Activated naive CD4-positive, alpha-beta T cell treated with anti-CD3 and anti-CD28 coated beads, Interleukin-2, amount 50 U/mL, for 24 hours (primary cell): ENCODE results near the gene EEF1AKMT4.
A peak's percentile ranks its signal among the peaks of the same experiment; 100 is the strongest.

Experiments used
- H3K27ac Mint-ChIP-seq: one replicate; pipeline ENCODE4 v1.8.0; 2021; ENCODE audit warnings: mild to moderate bottlenecking, mixed read lengths
- H3K27me3 Mint-ChIP-seq: one replicate; pipeline ENCODE4 v1.8.0; 2021; ENCODE audit warnings: mixed read lengths
- H3K36me3 Mint-ChIP-seq: one replicate; pipeline ENCODE4 v1.8.0; 2021; ENCODE audit warnings: mixed read lengths
- H3K4me1 Mint-ChIP-seq: one replicate; pipeline ENCODE4 v1.8.0; 2021; ENCODE audit warnings: mixed read lengths
- H3K4me3 Mint-ChIP-seq: one replicate; pipeline ENCODE4 v1.8.0; 2021; ENCODE audit warnings: mild to moderate bottlenecking, mixed read lengths
- H3K9me3 Mint-ChIP-seq: one replicate; pipeline ENCODE4 v1.8.0; 2021; ENCODE audit warnings: mixed read lengths

EEF1AKMT4 gene

GRCh38 chr3:184231671-184232070 lies 17.8 kb upstream of the EEF1AKMT4 start:
- H3K27me3 Mint-ChIP-seq = peaks cover 28% of the 10 kb centered on the region
- no peaks in the 10 kb centered on the region for H3K36me3 Mint-ChIP-seq
- H3K9me3 Mint-ChIP-seq = no peaks in the 10 kb centered on the region
- peaks cover 14% of the 10 kb centered on the region for H3K4me1 Mint-ChIP-seq
- H3K27ac Mint-ChIP-seq = no peak overlapping the region
- peak overlapping the region; percentile 75 for H3K4me3 Mint-ChIP-seq

GRCh38 chr3:184233127-184233843 lies 16.2 kb upstream of the EEF1AKMT4 start:
- Mint-ChIP-seq H3K27ac (peak overlapping the region; percentile 70), H3K9me3 (no peaks in the 10 kb centered on the region), H3K4me3 (no peak overlapping the region), H3K36me3 (no peaks in the 10 kb centered on the region), H3K4me1 (peaks cover 14% of the 10 kb centered on the region), H3K27me3 (peaks cover 22% of the 10 kb centered on the region)

GRCh38 chr3:184234224-184234623 lies 15.2 kb upstream of the EEF1AKMT4 start:
- Mint-ChIP-seq H3K4me3 (no peak overlapping the region), H3K36me3 (no peaks in the 10 kb centered on the region), H3K4me1 (peaks cover 8% of the 10 kb centered on the region), H3K9me3 (no peaks in the 10 kb centered on the region), H3K27me3 (peaks cover 21% of the 10 kb centered on the region), H3K27ac (no peak overlapping the region)

GRCh38 chr3:184234671-184235380 lies 14.6 kb upstream of the EEF1AKMT4 start:
- peaks cover 21% of the 10 kb centered on the region for H3K27me3 Mint-ChIP-seq
- peaks cover 8% of the 10 kb centered on the region for H3K4me1 Mint-ChIP-seq
- no peak overlapping the region for H3K4me3 Mint-ChIP-seq
- no peak overlapping the region for H3K27ac Mint-ChIP-seq
- H3K9me3 Mint-ChIP-seq = no peaks in the 10 kb centered on the region
- no peaks in the 10 kb centered on the region for H3K36me3 Mint-ChIP-seq

- Mint-ChIP-seq H3K36me3 (no peaks in the 10 kb centered on the region), H3K4me1 (peaks cover 8% of the 10 kb centered on the region), H3K27me3 (peaks cover 21% of the 10 kb centered on the region), H3K4me3 (no peak overlapping the region), H3K27ac (no peak overlapping the region), H3K9me3 (no peaks in the 10 kb centered on the region)
These were observed 14.0 kb upstream of the EEF1AKMT4 start for GRCh38 chr3:184235381-184236032.

GRCh38 chr3:184236033-184236410 lies 13.4 kb upstream of the EEF1AKMT4 start:
- Mint-ChIP-seq H3K27me3 (peaks cover 19% of the 10 kb centered on the region), H3K27ac (no peak overlapping the region), H3K9me3 (no peaks in the 10 kb centered on the region), H3K4me3 (no peak overlapping the region), H3K36me3 (no peaks in the 10 kb centered on the region), H3K4me1 (peaks cover 5% of the 10 kb centered on the region)

- no peak overlapping the region for H3K4me3 Mint-ChIP-seq
- no peaks in the 10 kb centered on the region for H3K9me3 Mint-ChIP-seq
- H3K27me3 Mint-ChIP-seq = peaks cover 13% of the 10 kb centered on the region
- H3K36me3 Mint-ChIP-seq = no peaks in the 10 kb centered on the region
- no peaks in the 10 kb centered on the region for H3K4me1 Mint-ChIP-seq
- no peak overlapping the region for H3K27ac Mint-ChIP-seq
These were observed 12.8 kb upstream of the EEF1AKMT4 start for GRCh38 chr3:184236636-184237035.

GRCh38 chr3:184237211-184237610 lies 12.3 kb upstream of the EEF1AKMT4 start:
- no peak overlapping the region for H3K27ac Mint-ChIP-seq
- peaks cover 2% of the 10 kb centered on the region for H3K36me3 Mint-ChIP-seq
- H3K4me1 Mint-ChIP-seq = no peaks in the 10 kb centered on the region
- peaks cover 8% of the 10 kb centered on the region for H3K27me3 Mint-ChIP-seq
- H3K9me3 Mint-ChIP-seq = no peaks in the 10 kb centered on the region
- H3K4me3 Mint-ChIP-seq = no peak overlapping the region

GRCh38 chr3:184237807-184238206 lies 11.7 kb upstream of the EEF1AKMT4 start:
- Mint-ChIP-seq H3K27me3 (peaks cover 3% of the 10 kb centered on the region), H3K9me3 (no peaks in the 10 kb centered on the region), H3K4me3 (no peak overlapping the region), H3K36me3 (peaks cover 3% of the 10 kb centered on the region), H3K4me1 (no peaks in the 10 kb centered on the region), H3K27ac (no peak overlapping the region)

- Mint-ChIP-seq H3K36me3 (peaks cover 3% of the 10 kb centered on the region), H3K4me3 (no peak overlapping the region), H3K9me3 (no peaks in the 10 kb centered on the region), H3K27me3 (no peaks in the 10 kb centered on the region), H3K27ac (no peak overlapping the region), H3K4me1 (no peaks in the 10 kb centered on the region)
These were observed 11.1 kb upstream of the EEF1AKMT4 start for GRCh38 chr3:184238246-184238818.

GRCh38 chr3:184239221-184239620 lies 10.3 kb upstream of the EEF1AKMT4 start:
- Mint-ChIP-seq H3K27me3 (no peaks in the 10 kb centered on the region), H3K4me3 (no peak overlapping the region), H3K36me3 (peaks cover 4% of the 10 kb centered on the region)

GRCh38 chr3:184239708-184240107 lies 9.8 kb upstream of the EEF1AKMT4 start:
- H3K36me3 Mint-ChIP-seq = peaks cover 4% of the 10 kb centered on the region
- no peaks in the 10 kb centered on the region for H3K9me3 Mint-ChIP-seq
- H3K4me1 Mint-ChIP-seq = no peaks in the 10 kb centered on the region
- H3K4me3 Mint-ChIP-seq = peak overlapping the region; percentile 33
- H3K27ac Mint-ChIP-seq = no peak overlapping the region
- no peaks in the 10 kb centered on the region for H3K27me3 Mint-ChIP-seq

More at GRCh38 chr3:184239221-184239620, 10.3 kb upstream of the EEF1AKMT4 start:
- Mint-ChIP-seq H3K4me1 (no peaks in the 10 kb centered on the region), H3K27ac (no peak overlapping the region), H3K9me3 (no peaks in the 10 kb centered on the region)

GRCh38 chr3:184240384-184241140 lies 8.9 kb upstream of the EEF1AKMT4 start:
- Mint-ChIP-seq H3K36me3 (peaks cover 9% of the 10 kb centered on the region), H3K27me3 (no peaks in the 10 kb centered on the region), H3K9me3 (no peaks in the 10 kb centered on the region), H3K27ac (no peak overlapping the region), H3K4me3 (no peak overlapping the region), H3K4me1 (no peaks in the 10 kb centered on the region)

- Mint-ChIP-seq H3K27me3 (no peaks in the 10 kb centered on the region), H3K4me1 (peaks cover 4% of the 10 kb centered on the region), H3K36me3 (peaks cover 9% of the 10 kb centered on the region), H3K9me3 (no peaks in the 10 kb centered on the region), H3K4me3 (no peak overlapping the region), H3K27ac (no peak overlapping the region)
These were observed 8.4 kb upstream of the EEF1AKMT4 start for GRCh38 chr3:184241141-184241446.
